ENCODE data around the gene OXA1L. TPM values are rescaled to one million over a fixed set of nuclear protein-coding genes. Genes with fewer than 3 reads are reported as not detected.

OXA1L gene
- total and polyA plus RNA-seq, 2 experiments from 2014 or later = 61.7 to 91.7 TPM

- Histone ChIP-seq H3F3A (replicated peaks; ENCODE audit: low read depth) (no peaks in the 10 kb centered on the region), H3K4me1 (ENCODE audit: insufficient read depth) (no peaks in the 10 kb centered on the region), H2AFZ (no peak overlapping the region), H3K9me2 (ENCODE audit: insufficient read depth) (no peaks in the 10 kb centered on the region), H3K36me3 (ENCODE audit: insufficient read depth) (no peaks in the 10 kb centered on the region), H3K4me3 (no peak overlapping the region), H4K20me1 (replicated peaks; ENCODE audit: insufficient read depth) (no peaks in the 10 kb centered on the region), H3K4me2 (no peak overlapping the region), H3K79me2 (replicated peaks; ENCODE audit: insufficient read depth) (no peaks in the 10 kb centered on the region), H3K27ac (ENCODE audit: low read depth) (no peak overlapping the region), H3K27me3 (ENCODE audit: insufficient read depth) (no peaks in the 10 kb centered on the region)
- no peak for TF ChIP-seq ETS1 (IDR thresholded peaks at IDR 0.05)
- no peak for TF ChIP-seq EZH2 (IDR thresholded peaks at IDR 0.05; ENCODE audit: low read depth, unreplicated experiment)
- no peak for TF ChIP-seq ZNF331 (CRISPR knock-in tag; IDR thresholded peaks at IDR 0.05; ENCODE audit: low read depth)
- no peak for TF ChIP-seq NANOG (IDR thresholded peaks at IDR 0.05; ENCODE audit: borderline replicate concordance)
- no peak for TF ChIP-seq CTCF (conservative IDR thresholded peaks at IDR 0.05; ENCODE audit: low read depth in 2 of 2)
- TF ChIP-seq POLR2AphosphoS5 (IDR thresholded peaks at IDR 0.05; ENCODE audit: low read depth) = no peak
- TF ChIP-seq CREB1 (CRISPR knock-in tag; IDR thresholded peaks at IDR 0.05; ENCODE audit: low read depth) = no peak
- no peak for TF ChIP-seq STAT1 (IDR thresholded peaks at IDR 0.05; ENCODE audit: unreplicated experiment)
- TF ChIP-seq EZH2phosphoT487 (IDR thresholded peaks at IDR 0.05; ENCODE audit: unreplicated experiment) = no peak
- no peak for TF ChIP-seq REST (IDR thresholded peaks at IDR 0.05; ENCODE audit: unreplicated experiment)
- TF ChIP-seq ZNF114 (CRISPR knock-in tag; IDR thresholded peaks at IDR 0.05) = no peak
- TF ChIP-seq ZNF462 (CRISPR knock-in tag; IDR thresholded peaks at IDR 0.05) = no peak
- H3K4me1 Mint-ChIP-seq = 0 out of 3 replicates have a peak, but pooled peaks cover under 1% of the 10 kb centered on the region
- H3K9me3 Mint-ChIP-seq = no peaks in the 10 kb centered on the region
- H3K27ac Mint-ChIP-seq = no peak overlapping the region
- H3K27me3 Mint-ChIP-seq (ENCODE audit: insufficient read depth, low read depth, poor library complexity) = peaks cover 6% of the 10 kb centered on the region
- DNase-seq (ENCODE audit: low spot score) (no peak), ATAC-seq (no peak)
- H3K36me3 Mint-ChIP-seq (ENCODE audit: low read depth) = no peaks in the 10 kb centered on the region
- H3K4me3 Mint-ChIP-seq = no peak overlapping the region
Measured at GRCh38 chr14:22786685-22787084, 20.2 kb downstream of the OXA1L start.
